Measurements from ENCODE around the gene LEMD1. TPM values are rescaled to one million over a fixed set of nuclear protein-coding genes. Genes with fewer than 3 reads are reported as not detected.

LEMD1 gene
- total RNA-seq, 1 experiment from 2014 or later, result 26.3 TPM

DNA sequence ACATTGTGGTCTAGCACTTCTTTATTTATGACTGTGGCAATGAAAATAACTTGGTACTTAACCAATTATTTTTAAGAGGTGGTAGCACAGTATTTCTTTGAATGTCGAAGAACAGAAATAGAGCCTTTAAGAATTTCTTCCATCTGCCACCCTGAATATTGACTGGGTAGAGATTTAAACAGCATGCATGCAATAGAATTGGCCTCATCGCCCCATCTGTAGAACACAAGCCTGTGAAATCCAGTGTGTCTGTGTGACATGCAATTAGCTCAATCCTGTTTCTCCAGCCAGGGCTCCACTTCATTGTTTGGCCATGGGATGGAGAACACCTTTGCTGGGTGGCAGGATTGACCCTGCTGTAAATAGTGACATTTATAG lies 48.1 kb downstream of the LEMD1 start (continued):
- no peak for TF ChIP-seq MXD4 (CRISPR knock-in tag; IDR thresholded peaks at IDR 0.05; ENCODE audit: borderline replicate concordance)
- no peak for TF ChIP-seq TCF7 (CRISPR knock-in tag; IDR thresholded peaks at IDR 0.05; ENCODE audit: low read depth)
- TF ChIP-seq CREB1 (CRISPR knock-in tag; IDR thresholded peaks at IDR 0.05), result no peak
- TF ChIP-seq, protein P1, sequence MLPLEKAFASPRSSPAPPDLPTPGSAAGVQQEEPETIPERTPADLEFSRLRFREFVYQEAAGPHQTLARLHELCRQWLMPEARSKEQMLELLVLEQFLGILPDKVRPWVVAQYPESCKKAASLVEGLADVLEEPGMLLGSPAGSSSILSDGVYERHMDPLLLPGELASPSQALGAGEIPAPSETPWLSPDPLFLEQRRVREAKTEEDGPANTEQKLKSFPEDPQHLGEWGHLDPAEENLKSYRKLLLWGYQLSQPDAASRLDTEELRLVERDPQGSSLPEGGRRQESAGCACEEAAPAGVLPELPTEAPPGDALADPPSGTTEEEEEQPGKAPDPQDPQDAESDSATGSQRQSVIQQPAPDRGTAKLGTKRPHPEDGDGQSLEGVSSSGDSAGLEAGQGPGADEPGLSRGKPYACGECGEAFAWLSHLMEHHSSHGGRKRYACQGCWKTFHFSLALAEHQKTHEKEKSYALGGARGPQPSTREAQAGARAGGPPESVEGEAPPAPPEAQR (CRISPR knock-in tag; IDR thresholded peaks at IDR 0.05), result no peak
- no peak for TF ChIP-seq SMAD3 (CRISPR knock-in tag; IDR thresholded peaks at IDR 0.05; ENCODE audit: borderline replicate concordance)
- TF ChIP-seq ZNF671 (CRISPR knock-in tag; IDR thresholded peaks at IDR 0.05), result no peak
- TF ChIP-seq FOXK1 (CRISPR knock-in tag; IDR thresholded peaks at IDR 0.05), result no peak

DNA sequence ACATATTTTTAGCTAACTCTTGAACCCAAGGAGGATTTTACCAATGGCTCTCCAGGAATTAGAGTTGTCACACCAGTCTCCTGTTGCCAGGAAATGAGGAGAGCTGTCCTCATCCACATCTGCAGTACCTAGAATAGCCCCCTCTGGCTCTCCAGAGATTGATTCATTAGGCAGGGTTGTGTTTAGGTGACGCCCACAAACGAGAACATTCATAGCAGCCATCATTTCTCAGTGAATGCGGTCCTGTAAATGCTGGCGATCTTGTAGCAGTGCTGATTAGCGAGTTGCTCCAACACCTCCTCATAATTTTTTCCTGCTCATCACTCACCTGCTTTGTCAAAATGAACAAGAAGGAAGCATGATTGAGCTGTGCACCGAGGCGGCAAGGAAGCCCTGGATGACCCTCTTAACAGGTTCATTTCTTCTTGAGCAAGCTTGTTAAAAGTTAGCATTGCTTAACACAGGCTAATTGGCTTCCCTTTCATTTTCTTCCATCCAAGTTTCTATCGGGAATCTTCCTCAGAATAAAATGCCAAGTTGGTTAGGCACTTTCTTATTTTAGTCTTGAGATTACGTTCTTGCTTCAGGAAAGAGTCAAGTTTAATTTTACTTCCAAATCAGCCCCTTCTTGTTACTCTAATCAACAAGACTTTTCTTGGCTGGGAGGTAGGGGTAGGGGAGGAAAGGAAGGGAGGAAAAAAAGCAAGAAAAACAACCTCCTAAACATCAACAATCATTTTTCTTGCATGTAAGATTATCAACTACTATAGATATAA lies 48.6 kb downstream of the LEMD1 start:
- Mint-ChIP-seq H3K27me3 (ENCODE audit: low read depth) (no peaks in the 10 kb centered on the region), H3K9me3 (no peaks in the 10 kb centered on the region), H3K36me3 (no peaks in the 10 kb centered on the region), H3K4me1 (peaks cover 46% of the 10 kb centered on the region), H3K27ac (0 out of 2 replicates have a peak overlapping the region, but pooled peaks have one; percentile 9), H3K4me3 (peak overlapping the region; percentile 43)
- TF ChIP-seq, protein P2, sequence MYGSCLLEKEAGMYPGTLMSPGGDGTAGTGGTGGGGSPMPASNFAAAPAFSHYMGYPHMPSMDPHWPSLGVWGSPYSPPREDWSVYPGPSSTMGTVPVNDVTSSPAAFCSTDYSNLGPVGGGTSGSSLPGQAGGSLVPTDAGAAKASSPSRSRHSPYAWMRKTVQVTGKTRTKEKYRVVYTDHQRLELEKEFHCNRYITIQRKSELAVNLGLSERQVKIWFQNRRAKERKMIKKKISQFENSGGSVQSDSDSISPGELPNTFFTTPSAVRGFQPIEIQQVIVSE (CRISPR knock-in tag; IDR thresholded peaks at IDR 0.05; ENCODE audit: borderline replicate concordance), result no peak
- TF ChIP-seq, protein P3, sequence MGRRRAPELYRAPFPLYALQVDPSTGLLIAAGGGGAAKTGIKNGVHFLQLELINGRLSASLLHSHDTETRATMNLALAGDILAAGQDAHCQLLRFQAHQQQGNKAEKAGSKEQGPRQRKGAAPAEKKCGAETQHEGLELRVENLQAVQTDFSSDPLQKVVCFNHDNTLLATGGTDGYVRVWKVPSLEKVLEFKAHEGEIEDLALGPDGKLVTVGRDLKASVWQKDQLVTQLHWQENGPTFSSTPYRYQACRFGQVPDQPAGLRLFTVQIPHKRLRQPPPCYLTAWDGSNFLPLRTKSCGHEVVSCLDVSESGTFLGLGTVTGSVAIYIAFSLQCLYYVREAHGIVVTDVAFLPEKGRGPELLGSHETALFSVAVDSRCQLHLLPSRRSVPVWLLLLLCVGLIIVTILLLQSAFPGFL (CRISPR knock-in tag; IDR thresholded peaks at IDR 0.05; ENCODE audit: borderline replicate concordance), result no peak
- TF ChIP-seq RORB (CRISPR knock-in tag; IDR thresholded peaks at IDR 0.05), result no peak
- no peak for TF ChIP-seq TEAD4 (CRISPR knock-in tag; IDR thresholded peaks at IDR 0.05)
- TF ChIP-seq, protein P4, sequence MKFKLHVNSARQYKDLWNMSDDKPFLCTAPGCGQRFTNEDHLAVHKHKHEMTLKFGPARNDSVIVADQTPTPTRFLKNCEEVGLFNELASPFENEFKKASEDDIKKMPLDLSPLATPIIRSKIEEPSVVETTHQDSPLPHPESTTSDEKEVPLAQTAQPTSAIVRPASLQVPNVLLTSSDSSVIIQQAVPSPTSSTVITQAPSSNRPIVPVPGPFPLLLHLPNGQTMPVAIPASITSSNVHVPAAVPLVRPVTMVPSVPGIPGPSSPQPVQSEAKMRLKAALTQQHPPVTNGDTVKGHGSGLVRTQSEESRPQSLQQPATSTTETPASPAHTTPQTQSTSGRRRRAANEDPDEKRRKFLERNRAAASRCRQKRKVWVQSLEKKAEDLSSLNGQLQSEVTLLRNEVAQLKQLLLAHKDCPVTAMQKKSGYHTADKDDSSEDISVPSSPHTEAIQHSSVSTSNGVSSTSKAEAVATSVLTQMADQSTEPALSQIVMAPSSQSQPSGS (CRISPR knock-in tag; IDR thresholded peaks at IDR 0.05; ENCODE audit: borderline replicate concordance, low read depth), result no peak
- no peak for TF ChIP-seq NR1H2 (CRISPR knock-in tag; IDR thresholded peaks at IDR 0.05)
- TF ChIP-seq ZBTB21 (CRISPR knock-in tag; IDR thresholded peaks at IDR 0.05; ENCODE audit: borderline replicate concordance), result no peak
- no peak for TF ChIP-seq EMX1 (CRISPR knock-in tag; IDR thresholded peaks at IDR 0.05)
- TF ChIP-seq GTF2I (CRISPR knock-in tag; conservative IDR thresholded peaks at IDR 0.05), result no peak
- TF ChIP-seq, protein P5, sequence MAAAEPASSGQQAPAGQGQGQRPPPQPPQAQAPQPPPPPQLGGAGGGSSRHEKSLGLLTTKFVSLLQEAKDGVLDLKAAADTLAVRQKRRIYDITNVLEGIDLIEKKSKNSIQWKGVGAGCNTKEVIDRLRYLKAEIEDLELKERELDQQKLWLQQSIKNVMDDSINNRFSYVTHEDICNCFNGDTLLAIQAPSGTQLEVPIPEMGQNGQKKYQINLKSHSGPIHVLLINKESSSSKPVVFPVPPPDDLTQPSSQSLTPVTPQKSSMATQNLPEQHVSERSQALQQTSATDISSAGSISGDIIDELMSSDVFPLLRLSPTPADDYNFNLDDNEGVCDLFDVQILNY (CRISPR knock-in tag; IDR thresholded peaks at IDR 0.05), result no peak
- peak; percentile 46 for ATAC-seq
- no peak for DNase-seq (ENCODE audit: low spot score)
- ChIA-PET POLR2A (interaction anchor here (0.6 to 1.2 kb wide), 3 partner anchors 19 to 41 kb away, joined by 3 to 4 read pairs (median 3); no protein-coding TSS in a partner anchor), CTCF (interaction anchor here (0.6 to 3.7 kb wide), 8 partner anchors 19 to 213 kb away, joined by 3 to 29 read pairs (median 4); no protein-coding TSS in a partner anchor)
